ENCODE results near the gene PEG3.

DNA sequence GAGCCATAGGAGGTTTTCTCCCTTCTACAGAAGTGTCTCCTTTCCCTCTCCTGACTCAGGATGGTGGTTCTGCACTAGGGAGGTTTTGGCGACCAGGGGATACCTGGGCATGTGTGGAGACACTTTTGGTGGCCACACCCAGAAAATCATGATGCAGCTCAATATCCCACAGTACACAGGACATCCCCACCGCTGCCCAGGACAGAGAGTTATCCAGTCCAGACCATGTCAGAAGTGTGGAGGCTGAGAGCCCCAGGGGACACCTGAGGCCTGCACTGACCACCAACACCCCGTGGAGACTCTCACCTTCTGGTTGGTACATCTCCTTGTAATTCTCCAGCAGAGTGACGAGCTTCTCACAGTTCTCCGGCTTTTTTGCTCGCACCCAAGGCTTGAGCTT lies 16.6 kb downstream of the PEG3 start:
- TF ChIP-seq, protein P1, sequence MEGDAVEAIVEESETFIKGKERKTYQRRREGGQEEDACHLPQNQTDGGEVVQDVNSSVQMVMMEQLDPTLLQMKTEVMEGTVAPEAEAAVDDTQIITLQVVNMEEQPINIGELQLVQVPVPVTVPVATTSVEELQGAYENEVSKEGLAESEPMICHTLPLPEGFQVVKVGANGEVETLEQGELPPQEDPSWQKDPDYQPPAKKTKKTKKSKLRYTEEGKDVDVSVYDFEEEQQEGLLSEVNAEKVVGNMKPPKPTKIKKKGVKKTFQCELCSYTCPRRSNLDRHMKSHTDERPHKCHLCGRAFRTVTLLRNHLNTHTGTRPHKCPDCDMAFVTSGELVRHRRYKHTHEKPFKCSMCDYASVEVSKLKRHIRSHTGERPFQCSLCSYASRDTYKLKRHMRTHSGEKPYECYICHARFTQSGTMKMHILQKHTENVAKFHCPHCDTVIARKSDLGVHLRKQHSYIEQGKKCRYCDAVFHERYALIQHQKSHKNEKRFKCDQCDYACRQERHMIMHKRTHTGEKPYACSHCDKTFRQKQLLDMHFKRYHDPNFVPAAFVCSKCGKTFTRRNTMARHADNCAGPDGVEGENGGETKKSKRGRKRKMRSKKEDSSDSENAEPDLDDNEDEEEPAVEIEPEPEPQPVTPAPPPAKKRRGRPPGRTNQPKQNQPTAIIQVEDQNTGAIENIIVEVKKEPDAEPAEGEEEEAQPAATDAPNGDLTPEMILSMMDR (conservative IDR thresholded peaks at IDR 0.05; ENCODE audit: low read depth, low read length): no peak
- no peak for TF ChIP-seq EZH2 (IDR thresholded peaks at IDR 0.05; ENCODE audit: borderline replicate concordance, low read depth, low read length, poor library complexity, severe bottlenecking)

All from A673 (cell line).